NCI-H2081 treated with DMSO at 0.1 percent for 48 hours (cell line): ENCODE data around the gene GBP4.
"Not testable (repeated sequence)": the region's sequence is repeated elsewhere in the genome, so short reads cannot be mapped to it uniquely, and the experiment has no call there.

Experiments
- DNase-seq: peaks from one replicate; lab custom pipeline; 2025; lab: John Stamatoyannopoulos, UW

The GBP4 gene, protein sequence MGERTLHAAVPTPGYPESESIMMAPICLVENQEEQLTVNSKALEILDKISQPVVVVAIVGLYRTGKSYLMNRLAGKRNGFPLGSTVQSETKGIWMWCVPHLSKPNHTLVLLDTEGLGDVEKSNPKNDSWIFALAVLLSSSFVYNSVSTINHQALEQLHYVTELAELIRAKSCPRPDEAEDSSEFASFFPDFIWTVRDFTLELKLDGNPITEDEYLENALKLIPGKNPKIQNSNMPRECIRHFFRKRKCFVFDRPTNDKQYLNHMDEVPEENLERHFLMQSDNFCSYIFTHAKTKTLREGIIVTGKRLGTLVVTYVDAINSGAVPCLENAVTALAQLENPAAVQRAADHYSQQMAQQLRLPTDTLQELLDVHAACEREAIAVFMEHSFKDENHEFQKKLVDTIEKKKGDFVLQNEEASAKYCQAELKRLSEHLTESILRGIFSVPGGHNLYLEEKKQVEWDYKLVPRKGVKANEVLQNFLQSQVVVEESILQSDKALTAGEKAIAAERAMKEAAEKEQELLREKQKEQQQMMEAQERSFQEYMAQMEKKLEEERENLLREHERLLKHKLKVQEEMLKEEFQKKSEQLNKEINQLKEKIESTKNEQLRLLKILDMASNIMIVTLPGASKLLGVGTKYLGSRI

DNA sequence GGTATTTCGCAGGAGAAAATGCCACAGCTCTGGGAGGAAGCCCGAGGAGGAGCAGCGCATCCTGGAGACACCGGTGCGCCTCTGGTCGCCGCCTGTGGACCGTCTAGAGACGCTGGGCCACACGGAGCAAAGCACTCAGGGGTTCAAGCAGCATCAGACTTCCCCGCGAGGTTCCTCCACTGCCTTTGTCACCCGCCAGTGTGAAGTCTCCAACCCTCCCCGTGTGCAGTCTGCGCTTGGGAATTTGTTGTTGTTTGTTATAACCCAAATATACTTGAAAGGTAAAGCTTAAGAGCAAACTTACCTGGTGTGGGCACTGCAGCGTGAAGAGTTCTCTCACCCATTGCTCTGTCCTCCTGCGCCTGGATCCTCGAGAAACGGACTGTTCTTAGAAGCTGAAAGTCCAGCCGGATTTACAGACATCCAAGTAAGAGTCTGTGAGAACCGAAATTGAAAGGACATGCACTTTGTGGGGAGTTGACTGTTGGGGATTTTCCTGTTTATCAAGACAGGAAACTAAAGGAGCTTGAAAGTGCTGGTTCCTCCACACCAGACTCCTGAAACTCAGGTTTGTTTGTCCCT lies at the start of gene GBP4:
Gene GBP4, minus strand, starts transcription at position 452 of the 582 bp plus-strand sequence. Its CDS starts 108 bp downstream, at position 344.
- DNase-seq, result no peak

DNA sequence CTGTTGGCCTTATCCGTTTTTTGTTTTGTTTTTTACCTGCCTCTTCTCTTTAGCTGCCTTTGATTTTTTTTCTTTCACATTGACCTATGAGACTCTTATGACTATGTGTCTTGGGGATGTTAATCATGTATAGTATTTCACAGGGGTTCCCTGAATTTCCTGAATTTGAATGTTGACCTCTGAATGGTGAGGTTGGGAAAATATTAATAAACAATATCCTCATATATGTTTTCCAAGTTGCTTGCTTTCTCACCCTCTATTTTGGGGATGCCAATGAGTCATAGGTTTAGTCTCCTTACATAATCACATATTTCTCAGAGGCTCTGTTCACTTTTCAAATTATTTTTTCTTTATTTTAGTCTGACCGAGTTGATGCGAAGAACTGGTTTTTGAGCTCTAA lies 44.3 kb upstream of the GBP4 start:
- DNase-seq, result no peak

DNA sequence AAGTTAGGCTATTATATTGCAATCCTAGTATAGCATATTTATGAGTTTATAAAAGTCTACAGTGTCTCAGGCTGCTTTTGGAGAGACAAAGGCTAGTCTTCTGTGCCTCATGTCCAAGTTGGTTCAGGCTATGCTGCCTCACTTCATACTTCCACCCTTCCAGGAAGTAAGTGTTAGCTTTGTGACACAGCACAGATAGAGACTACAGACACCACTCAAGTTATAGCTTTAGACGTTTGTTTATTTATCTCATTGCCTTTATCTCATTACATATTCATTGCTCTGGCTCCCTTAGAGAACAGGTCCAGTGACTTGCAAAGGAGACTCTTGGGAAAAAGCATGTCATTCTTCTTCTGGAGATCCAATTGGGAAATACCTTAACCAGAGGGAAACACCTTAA lies 22.6 kb upstream of the GBP4 start:
- DNase-seq, result no peak

DNA sequence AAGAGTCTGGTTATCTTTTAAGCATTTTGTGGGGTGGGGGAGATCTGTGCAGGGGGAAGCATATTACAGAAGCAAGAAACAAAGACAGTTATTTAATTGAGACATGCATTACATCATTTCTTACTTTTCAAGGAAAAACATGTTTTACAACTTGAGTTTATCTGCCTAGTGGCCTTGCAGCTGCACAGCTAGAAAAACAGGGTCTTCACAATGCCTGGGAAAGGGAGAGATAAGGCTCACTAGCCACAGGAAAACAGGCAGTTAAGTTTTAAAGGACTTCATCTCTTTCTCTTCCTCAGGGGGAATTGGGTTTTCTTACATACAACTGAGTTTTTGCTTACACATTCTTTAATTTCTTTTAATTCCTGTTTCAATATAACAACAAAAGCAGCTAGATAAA lies 21.1 kb upstream of the GBP4 start:
- not testable (repeated sequence) for DNase-seq

DNA sequence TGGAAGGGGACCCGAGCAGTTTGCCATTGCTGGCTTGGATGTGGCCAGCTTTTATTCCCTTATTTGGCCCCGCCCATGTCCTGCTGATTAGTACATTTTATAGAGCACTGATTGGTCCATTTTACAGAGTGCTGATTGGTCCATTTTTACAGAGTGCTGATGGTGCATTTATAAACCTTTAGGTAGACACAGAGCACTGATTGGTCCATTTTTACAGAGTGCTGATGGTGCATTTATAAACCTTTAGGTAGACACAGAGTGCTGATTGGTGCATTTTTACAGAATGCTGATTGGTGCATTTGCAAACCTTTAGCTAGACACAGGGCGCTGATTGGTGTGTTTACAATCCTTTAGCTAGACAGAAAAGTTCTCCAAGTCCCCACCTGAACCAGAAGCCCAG lies 20.2 kb upstream of the GBP4 start:
- not testable (repeated sequence) for DNase-seq

DNA sequence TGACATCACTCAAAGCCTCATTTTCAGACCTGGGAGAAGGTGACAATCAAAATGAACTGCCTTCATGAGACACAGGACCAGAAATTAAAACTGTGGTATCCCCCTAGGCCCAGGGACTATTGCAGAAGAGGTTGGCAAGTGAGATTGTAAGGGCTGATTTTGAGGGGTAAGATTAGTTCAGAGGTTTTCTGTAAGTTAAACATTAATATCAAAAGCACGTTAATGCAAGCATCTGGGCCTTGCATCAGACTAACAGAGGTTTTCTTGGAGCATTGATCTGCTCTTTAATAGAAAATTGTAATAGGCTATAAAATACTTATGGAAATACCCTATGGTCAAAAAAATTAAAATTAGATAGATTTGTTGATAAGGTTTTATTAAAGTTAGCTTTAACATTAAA lies 14.6 kb upstream of the GBP4 start:
- no peak for DNase-seq

DNA sequence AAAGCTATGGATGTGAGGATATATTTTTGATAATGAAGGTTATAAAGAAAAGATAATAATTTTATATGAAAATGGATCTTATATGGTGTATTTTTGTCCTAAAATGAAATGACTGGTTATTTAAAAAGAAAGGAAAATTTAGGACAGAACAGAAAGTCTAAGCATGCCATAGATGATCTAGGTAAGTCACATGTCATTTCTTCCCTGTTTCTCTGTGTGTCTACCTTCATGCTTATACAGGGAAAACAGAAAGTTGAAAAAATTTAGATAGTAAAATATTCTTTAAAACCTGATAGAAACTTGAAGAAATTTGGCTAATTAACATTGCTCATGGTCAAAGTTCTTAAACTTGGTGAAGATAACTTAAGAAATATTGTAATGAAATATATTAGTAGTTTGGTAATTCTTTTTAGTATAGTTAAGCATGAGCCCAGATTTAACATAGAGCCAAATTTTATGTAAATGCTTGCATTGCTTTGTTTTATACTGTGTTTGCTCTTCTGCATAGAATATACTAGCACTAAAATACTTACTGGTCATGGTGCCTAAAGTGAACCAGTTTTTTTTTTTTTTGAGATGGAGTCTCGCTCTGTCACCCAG lies 12.4 kb upstream of the GBP4 start:
- no peak for DNase-seq

DNA sequence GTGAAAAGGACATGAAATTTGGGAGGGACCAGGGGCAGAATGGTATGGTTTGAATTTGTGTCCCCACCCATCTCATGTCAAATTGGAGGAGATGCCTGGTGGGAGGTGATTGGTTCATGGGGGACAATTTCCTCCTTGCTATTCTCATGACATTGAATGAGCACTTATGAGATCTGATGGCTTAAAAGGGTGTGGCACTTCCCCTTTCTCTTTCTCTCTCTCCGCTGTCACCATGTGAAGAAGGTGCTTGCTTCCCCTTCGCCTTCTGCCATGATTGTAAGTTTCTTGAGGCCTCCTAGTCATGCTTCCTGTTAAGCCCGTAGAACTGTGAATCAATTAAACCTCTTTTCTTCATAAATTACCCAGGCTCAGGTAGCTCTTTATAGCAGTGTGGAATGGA lies 7.6 kb upstream of the GBP4 start:
- DNase-seq, result no peak

DNA sequence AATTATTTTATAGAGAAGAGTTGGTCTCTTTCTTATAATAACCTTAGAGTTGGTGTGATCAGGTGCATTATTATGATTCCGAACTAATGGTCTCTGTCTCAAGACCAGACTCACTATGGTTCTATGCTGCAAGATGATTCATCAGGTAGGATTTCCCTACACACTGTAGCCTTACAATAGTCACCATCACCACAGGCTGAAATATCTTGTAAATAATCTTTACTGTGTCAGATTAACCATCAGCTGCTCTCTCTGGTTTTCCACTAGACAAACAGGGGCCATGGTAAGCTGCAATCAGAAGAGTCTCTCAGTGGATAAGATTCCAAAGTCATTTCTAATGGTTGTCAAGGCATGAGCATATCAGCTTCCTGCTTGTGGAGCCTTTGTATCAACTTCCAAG lies 4.4 kb upstream of the GBP4 start:
- no peak for DNase-seq

DNA sequence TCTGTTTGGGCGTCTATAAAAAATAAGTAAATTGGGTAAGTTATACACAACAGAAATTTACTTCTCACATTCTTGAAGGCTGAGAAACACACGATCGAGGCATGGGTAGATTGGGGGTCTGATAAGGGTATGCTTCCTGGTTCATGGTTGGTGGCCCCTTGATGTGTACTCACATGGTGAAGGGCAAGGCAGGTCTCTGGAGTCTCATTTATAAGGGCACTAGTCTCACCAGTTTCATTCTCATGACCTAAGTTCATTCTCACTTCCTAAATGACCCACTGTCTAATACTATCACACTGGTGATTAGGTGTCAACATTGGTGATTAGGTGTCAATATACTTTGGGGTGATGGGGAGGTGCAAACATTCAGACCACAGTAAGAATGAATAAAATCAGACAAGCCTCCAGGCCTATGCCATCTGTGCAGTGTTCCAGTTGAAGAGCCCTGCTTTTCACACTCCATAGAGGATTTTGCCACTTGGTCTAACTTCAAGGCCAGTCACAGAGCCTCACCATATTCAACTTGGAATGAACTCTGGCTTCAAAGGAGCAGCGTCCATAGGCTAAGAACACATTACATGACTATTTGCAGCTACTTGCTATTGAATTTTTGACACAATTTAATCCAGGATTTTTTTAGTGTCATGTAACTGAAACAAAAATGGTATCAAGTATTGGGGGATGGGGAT lies 2.5 kb upstream of the GBP4 start:
- DNase-seq, result no peak

DNA sequence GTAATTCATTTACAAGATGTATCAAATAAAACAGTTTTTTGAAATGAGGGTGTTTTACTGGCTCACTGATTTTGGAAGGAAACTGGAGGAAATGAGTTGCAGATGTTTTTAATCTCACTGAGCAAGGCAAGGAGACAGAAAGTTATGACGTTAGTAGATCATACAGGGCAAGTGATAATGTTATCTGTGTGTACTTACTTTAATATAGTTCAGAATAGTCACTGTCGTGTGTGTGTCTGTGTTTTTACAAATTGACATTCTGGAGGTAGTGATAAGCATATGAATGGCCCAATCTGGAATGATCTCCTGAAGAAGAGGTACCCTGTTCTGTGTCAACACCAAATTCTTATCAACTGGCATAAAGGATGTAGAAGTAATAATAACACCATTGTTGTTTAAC lies 1.9 kb upstream of the GBP4 start:
- no peak for DNase-seq

DNA sequence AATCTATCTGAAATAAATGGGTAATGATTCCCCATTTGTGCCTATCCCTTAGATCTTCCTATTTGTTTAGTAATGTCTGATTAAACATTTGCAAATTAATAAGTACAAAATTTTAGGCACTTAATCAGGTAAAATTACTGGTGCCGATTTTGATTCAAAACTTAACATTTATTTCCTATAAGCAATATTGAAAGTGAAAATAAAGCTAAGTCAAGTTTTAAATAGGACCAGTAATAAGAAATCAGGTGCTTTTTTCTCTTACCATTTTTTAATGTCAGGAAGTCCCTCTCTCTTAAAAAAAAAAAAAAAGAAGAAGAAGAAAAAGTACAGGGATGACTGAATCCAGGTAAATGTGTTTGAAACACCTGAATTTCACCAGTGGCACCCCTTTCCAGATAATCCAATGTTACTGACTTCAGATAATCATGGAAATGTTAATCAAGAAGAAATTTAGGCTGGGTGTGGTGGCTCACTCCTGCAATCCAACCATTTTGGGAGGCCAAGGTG lies 836 bp upstream of the GBP4 start:
- no peak for DNase-seq

DNA sequence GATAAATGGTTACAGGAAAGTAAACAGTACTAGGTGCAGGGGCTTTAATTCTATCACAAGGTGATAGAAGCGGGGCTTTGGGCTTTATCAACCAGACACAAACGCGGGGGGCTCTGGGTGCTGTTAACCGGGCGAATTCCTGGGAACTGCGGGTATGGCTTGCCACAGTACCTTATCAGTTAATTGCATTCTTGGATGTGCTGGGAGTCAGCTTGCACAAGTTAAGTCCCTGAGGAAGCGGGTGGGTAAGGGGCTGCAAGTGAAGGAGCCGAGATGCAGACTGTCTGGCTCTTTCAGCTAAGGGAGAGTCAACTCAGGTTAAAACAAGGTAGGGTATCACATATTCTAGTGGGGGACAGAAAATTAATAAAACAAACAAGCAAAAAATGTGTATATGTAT lies 661 bp downstream of the GBP4 start:
- no peak for DNase-seq

DNA sequence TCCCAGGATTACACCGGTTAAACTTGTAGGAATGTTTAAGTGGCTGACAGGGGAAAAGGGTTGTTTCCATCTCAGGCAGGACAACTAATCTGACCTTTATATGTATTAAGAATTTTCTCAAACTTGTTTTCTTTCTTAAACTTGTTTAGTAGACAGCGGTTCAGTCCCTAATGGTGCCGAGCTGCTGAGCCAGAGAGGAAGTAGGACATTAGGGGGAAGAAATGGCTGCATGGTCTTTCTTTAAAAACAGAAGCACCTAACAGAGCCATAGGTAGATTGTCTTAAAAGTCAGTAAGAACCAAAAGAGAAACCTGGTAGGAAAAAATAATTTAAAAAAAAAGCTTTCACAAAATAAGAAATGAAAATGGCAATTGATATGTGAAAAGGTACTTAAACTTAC lies 3.3 kb downstream of the GBP4 start:
- no peak for DNase-seq

DNA sequence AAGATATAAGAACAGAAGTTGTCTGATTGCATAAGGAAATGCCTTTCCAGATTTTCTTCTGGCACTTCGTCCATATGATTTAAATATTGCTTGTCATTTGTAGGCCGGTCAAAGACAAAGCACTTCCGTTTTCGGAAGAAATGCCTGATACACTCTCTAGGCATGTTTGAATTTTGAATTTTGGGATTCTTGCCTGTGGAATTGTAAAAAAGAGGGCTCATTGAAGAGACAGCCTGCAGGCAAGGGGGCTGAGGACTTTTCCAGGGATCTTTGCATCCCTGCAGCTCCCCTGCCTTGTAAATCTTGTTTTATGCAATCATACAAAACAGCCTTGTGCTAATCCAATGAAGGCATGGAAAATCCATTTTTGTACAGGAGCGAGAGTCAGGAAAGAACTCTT lies 7.4 kb downstream of the GBP4 start:
- DNase-seq, result no peak

DNA sequence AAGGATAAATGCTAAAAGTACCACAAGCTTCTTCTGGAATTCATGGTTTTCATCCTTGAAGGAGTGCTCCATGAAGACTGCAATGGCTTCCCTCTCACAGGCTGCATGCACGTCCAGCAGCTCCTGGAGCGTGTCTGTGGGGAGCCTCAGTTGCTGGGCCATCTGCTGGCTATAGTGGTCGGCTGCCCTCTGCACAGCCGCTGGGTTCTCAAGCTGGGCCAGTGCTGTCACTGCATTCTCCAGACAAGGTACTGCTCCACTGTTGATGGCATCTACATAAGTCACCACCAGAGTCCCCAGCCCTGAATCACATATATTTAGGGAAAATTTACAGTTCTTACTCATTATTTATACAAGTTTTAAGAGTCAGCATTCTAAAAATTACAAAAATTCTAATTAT lies 8.7 kb downstream of the GBP4 start:
- no peak for DNase-seq

DNA sequence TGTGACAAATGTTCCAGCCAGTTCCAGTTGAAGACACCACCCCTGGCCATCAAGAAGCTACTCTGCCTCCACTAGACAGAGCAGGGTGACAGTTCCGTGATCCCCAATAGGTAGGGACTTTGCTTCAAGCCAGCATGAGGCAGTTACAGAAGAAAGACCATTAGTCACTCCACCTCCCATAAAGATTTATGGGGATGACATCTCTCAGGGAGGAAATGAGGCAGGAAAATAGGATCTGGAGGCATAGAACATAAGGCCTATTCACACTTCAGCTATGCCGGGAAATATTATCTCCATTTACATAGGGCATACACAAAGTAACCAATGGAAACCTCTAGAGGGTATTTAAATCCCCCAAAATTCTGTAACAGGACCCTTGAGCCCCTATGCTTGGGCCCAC lies 19.4 kb downstream of the GBP4 start:
- no peak for DNase-seq

DNA sequence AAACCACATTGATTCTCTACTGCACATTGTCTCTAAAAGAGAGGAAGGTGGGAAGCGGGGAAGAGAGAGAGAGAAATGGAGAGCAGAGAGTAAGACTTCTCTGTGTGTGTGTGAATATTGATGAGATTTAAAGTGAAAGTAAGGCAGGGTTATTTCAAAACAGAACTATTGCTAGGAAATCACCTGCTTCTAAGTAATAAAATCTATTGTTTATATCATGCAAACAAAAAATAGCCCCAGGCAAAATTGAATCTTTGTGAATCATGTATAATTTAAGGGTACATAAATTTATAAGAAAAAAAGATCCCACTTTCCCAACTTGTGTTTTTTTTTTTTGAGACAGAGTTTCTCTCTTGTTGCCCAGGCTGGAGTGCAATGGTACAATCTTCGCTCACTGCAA lies 21.8 kb downstream of the GBP4 start:
- DNase-seq, result no peak

DNA sequence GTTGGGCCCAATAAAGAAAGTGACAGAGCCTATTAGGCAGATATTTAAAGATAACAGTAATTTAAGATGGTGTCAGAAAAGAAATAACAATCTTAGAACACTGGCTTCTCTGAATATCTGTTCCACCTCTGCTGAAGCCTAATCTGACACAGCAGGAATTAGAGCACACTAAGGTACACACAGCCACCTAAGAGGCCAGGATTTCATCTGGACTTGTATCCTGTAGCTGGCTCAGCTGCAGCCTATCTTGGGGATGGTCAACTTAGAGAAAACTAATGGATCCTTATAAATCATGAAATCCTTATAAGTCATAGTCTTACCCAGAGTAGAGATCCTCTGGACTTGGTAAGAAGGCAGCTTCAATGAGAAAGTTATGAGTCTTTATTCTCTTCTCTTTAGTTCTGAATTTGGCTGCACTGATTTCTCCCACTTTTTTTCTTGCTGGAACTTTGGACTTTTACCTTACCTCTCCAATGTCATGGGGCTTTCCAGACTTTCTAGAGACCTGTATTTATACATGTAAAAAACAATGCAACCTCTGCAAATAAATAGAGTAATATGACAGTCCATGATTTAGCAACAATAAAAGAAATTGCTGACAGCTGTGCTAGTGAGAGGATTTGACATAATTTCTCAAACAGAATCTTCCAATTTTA lies 23.0 kb downstream of the GBP4 start, which contains the start of gene GBP7:
Gene GBP7, minus strand, starts transcription at position 403 of the 656 bp plus-strand sequence. CDS start 4,068 bp downstream, outside the sequence.
- DNase-seq, result no peak

DNA sequence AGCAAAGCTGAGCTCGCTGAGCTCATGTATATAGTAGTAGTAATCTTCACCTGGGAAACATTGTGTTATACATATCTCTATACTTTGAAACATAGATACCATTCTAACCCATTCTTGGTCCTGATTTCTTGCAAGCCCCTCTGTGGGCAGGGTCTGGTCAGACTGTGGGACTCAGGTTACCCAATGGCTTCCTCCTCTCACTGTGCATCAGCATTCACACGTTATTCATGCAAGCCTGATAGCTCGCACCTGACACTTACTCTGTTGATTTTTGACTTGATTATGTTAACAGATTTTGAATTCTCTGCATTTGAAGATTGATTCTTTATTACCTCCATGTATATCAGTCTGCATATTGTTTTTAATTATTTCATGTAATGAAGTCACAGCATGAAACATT lies 24.3 kb downstream of the GBP4 start:
- DNase-seq, result no peak

DNA sequence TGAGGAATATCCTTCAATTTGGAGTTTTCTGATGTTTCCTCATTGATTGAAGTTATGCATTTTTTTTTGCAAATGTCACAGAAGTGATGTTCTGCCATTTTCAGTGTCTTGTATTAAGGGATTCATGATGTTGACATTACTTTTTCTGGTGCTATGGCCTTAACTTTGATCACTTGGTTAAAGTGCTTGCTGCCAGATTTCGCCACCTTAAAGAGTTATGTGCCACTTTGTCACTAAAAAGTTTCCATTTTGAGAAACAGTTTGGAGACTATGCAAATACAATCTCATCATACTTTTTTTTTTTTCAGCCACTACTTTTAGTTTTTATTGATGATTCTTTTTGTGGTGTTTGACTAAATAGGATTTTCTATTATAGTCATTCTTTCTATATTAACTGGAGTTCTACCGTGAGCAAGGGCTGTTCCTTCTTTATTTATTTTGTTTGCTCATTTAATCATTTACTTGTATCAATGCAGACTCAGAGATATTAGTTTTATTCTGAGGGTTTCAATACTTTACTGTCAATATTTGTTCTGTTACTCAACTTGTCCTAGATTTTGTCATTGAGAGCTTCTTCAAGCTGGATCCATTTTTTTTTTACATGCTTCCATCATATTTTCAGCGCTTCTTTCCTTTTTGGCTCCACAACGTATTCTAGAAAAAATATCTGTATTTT lies 26.1 kb downstream of the GBP4 start:
- DNase-seq, result no peak
